ENCODE measurements around the gene ROS1.
"Not testable (repeated sequence)": the region's sequence is repeated elsewhere in the genome, so short reads cannot be mapped to it uniquely, and the experiment has no call there.

ROS1 gene

GRCh38 chr6:117446861-117447260, 21.1 kb upstream of the ROS1 start:
- H3K4me3 ChIP-seq (ENCODE audit: low read depth, low read length), result no peak overlapping the region
- no peak for DNase-seq (ENCODE audit: low read depth)
- TF ChIP-seq MAX (IDR thresholded peaks at IDR 0.05; ENCODE audit: low read depth, low read length) (no peak), POLR2A (IDR thresholded peaks at IDR 0.05; ENCODE audit: extremely low read depth, insufficient read length) (no peak), MYC (IDR thresholded peaks at IDR 0.05; ENCODE audit: low read depth, low read length) (no peak), CTCF (IDR thresholded peaks at IDR 0.05; ENCODE audit: low read depth, low read length) (no peak)

GRCh38 chr6:117444600-117444999, 18.9 kb upstream of the ROS1 start:
- peak; percentile 35 for DNase-seq (ENCODE audit: low read depth)
- no peak for TF ChIP-seq MYC (IDR thresholded peaks at IDR 0.05; ENCODE audit: low read depth, low read length)
- TF ChIP-seq MAX (IDR thresholded peaks at IDR 0.05; ENCODE audit: low read depth, low read length), result 0 out of 2 replicates have a peak, but pooled peaks have one; percentile 21
- no peak overlapping the region for H3K4me3 ChIP-seq (ENCODE audit: low read depth, low read length)

- H3K4me3 ChIP-seq (ENCODE audit: low read depth, low read length); DNase-seq (ENCODE audit: low read depth): not testable (repeated sequence)
These were observed 16.6 kb upstream of the ROS1 start for GRCh38 chr6:117442313-117442712.

- no peak overlapping the region for H3K4me3 ChIP-seq (ENCODE audit: low read depth, low read length)
- TF ChIP-seq MYC (IDR thresholded peaks at IDR 0.05; ENCODE audit: low read depth, low read length) (no peak), CTCF (IDR thresholded peaks at IDR 0.05; ENCODE audit: low read depth, low read length) (no peak), MAX (IDR thresholded peaks at IDR 0.05; ENCODE audit: low read depth, low read length) (no peak), POLR2A (IDR thresholded peaks at IDR 0.05; ENCODE audit: extremely low read depth, insufficient read length) (no peak)
- DNase-seq (ENCODE audit: low read depth), result peak; percentile 54
These were observed 16.1 kb upstream of the ROS1 start for GRCh38 chr6:117441824-117442264.

- H3K4me3 ChIP-seq (ENCODE audit: low read depth, low read length), result no peak overlapping the region
- TF ChIP-seq CTCF (IDR thresholded peaks at IDR 0.05; ENCODE audit: low read depth, low read length) (no peak), POLR2A (IDR thresholded peaks at IDR 0.05; ENCODE audit: extremely low read depth, insufficient read length) (no peak), MAX (IDR thresholded peaks at IDR 0.05; ENCODE audit: low read depth, low read length) (no peak), MYC (IDR thresholded peaks at IDR 0.05; ENCODE audit: low read depth, low read length) (no peak)
These were observed 15.2 kb upstream of the ROS1 start for GRCh38 chr6:117440706-117441525.

GRCh38 chr6:117432273-117432672, 6.5 kb upstream of the ROS1 start:
- DNase-seq (ENCODE audit: low read depth), result no peak
- TF ChIP-seq MAX (IDR thresholded peaks at IDR 0.05; ENCODE audit: low read depth, low read length), result no peak
- no peak overlapping the region for H3K4me3 ChIP-seq (ENCODE audit: low read depth, low read length)

More at GRCh38 chr6:117440706-117441525, 15.2 kb upstream of the ROS1 start:
- peak; percentile 40 for DNase-seq (ENCODE audit: low read depth)

GRCh38 chr6:117423754-117424153, 2.0 kb downstream of the ROS1 start:
- H3K4me3 ChIP-seq (ENCODE audit: low read depth, low read length), result no peak overlapping the region
- no peak for TF ChIP-seq POLR2A (IDR thresholded peaks at IDR 0.05; ENCODE audit: extremely low read depth, insufficient read length)
- TF ChIP-seq MYC (IDR thresholded peaks at IDR 0.05; ENCODE audit: low read depth, low read length), result no peak
- no peak for TF ChIP-seq CTCF (IDR thresholded peaks at IDR 0.05; ENCODE audit: low read depth, low read length)
- TF ChIP-seq MAX (IDR thresholded peaks at IDR 0.05; ENCODE audit: low read depth, low read length), result no peak
- DNase-seq (ENCODE audit: low read depth), result peak; percentile 14

All from NB4 (cell line).